22Rv1 (cell line): Measurements from ENCODE around the gene KLHL17.

ENCODE experiments used
- CTCF ChIP-seq: fragments of 450-650 bp; IDR thresholded peaks from 2 replicates; pipeline ENCODE4 v1.5.1; 2017; ENCODE audit warnings: mild to moderate bottlenecking
- ZFX ChIP-seq: fragments of 450-650 bp; IDR thresholded peaks from 2 replicates; pipeline ENCODE4 v1.6.1; 2017; ENCODE audit warnings: antibody characterized with exemption, borderline replicate concordance

GRCh38 chr1:970973-971730 is 10.8 kb downstream of the KLHL17 start:
- no peak for TF ChIP-seq CTCF
- TF ChIP-seq ZFX: no peak
